HEK293 (cell line): ENCODE data around the gene GPM6B.

Experiments
- CTCF ChIA-PET: fragments of 350-600 bp; formaldehyde crosslinking; extraction: SDS; loops from one replicate; lab custom pipeline; 2021; ENCODE audit warnings: antibody characterized with exemption; lab: Yijun Ruan, JAX
- POLR2A ChIA-PET: fragments of 300-600 bp; formaldehyde crosslinking; extraction: SDS; loops from one replicate; lab custom pipeline; 2020; ENCODE audit warnings: antibody characterized with exemption, inconsistent platforms; lab: Yijun Ruan, JAX
- H3K27ac ChIP-seq: fragments of 200-500 bp; sonication (Bioruptor generic); 2 replicates; pipeline ENCODE4 v1.5.1; 2014; ENCODE audit warnings: low read depth, low read length, control low read depth, inconsistent platforms; ENCODE audit errors: extremely low read depth
- H3K36me3 ChIP-seq, 2 experiments: fragments of 200-500 bp in 1 of 2; sonication (Bioruptor generic) in 1 of 2; 1 replicate in 1 of 2; 2 replicates in 1 of 2; pipeline ENCODE4 v1.5.1; 2014 to 2017; ENCODE audit warnings: inconsistent platforms in 2 of 2, low read length in 2 of 2; ENCODE audit not compliant: control insufficient read depth in 2 of 2, insufficient read depth in 1 of 2
- H3K4me1 ChIP-seq: fragments of 200-500 bp; sonication (Bioruptor generic); 2 replicates; pipeline ENCODE4 v1.5.1; 2014; ENCODE audit warnings: mild to moderate bottlenecking, low read length, inconsistent platforms; ENCODE audit not compliant: control insufficient read depth, insufficient read depth
- H3K4me3 ChIP-seq: 2 replicates; pipeline ENCODE4 v1.5.1; 2011; ENCODE audit warnings: low read depth, mild to moderate bottlenecking, control low read depth, low read length, moderate library complexity
- H3K9me3 ChIP-seq: fragments of 200-500 bp; sonication (Bioruptor generic); 2 replicates; pipeline ENCODE4 v1.5.1; 2014; ENCODE audit warnings: low read depth, low read length, inconsistent platforms; ENCODE audit not compliant: control insufficient read depth, insufficient read depth
- IKZF3 ChIP-seq: fragments of 450-650 bp; IDR thresholded peaks from 2 replicates; pipeline ENCODE4 v1.5.0; 2018; ENCODE audit warnings: missing biosample characterization, mild to moderate bottlenecking, missing genetic modification characterization, moderate library complexity
- TCF7L2 ChIP-seq: IDR thresholded peaks from 2 replicates; pipeline ENCODE4 v1.6.1; 2011; ENCODE audit warnings: low read depth, mild to moderate bottlenecking, inconsistent platforms, low read length, moderate library complexity, borderline replicate concordance
- ZNF112 ChIP-seq: fragments of 450-650 bp; formaldehyde crosslinking; IDR thresholded peaks from 2 replicates; pipeline ENCODE4 v1.5.0; 2017; ENCODE audit warnings: missing biosample characterization, missing genetic modification characterization
- ZNF214 ChIP-seq: fragments of 450-650 bp; formaldehyde crosslinking; IDR thresholded peaks from 2 replicates; pipeline ENCODE4 v1.5.1; 2017; ENCODE audit warnings: missing biosample characterization, mild to moderate bottlenecking, missing genetic modification characterization, borderline replicate concordance
- ZNF223 ChIP-seq: fragments of 450-650 bp; formaldehyde crosslinking; IDR thresholded peaks from 2 replicates; pipeline ENCODE4 v1.5.1; 2016; ENCODE audit warnings: missing biosample characterization, missing genetic modification characterization
- ZNF354C ChIP-seq: fragments of 450-650 bp; formaldehyde crosslinking; IDR thresholded peaks from 2 replicates; pipeline ENCODE4 v1.5.1; 2016; ENCODE audit warnings: missing biosample characterization, missing genetic modification characterization, low read depth, borderline replicate concordance
- ZNF416 ChIP-seq: fragments of 450-650 bp; formaldehyde crosslinking; IDR thresholded peaks from 2 replicates; pipeline ENCODE4 v1.5.1; 2016; ENCODE audit warnings: missing biosample characterization, missing genetic modification characterization
- ZNF473 ChIP-seq: fragments of 450-650 bp; formaldehyde crosslinking; IDR thresholded peaks from 2 replicates; pipeline ENCODE4 v1.5.1; 2017; ENCODE audit warnings: missing biosample characterization, missing genetic modification characterization
- ZNF549 ChIP-seq: fragments of 450-650 bp; IDR thresholded peaks from 2 replicates; pipeline ENCODE4 v1.5.1; 2018; ENCODE audit warnings: missing biosample characterization, missing genetic modification characterization, mild to moderate bottlenecking, inconsistent platforms, moderate library complexity
- ZNF560 ChIP-seq: fragments of 450-650 bp; formaldehyde crosslinking; IDR thresholded peaks from 2 replicates; pipeline ENCODE4 v1.5.1; 2017; ENCODE audit warnings: missing biosample characterization, missing genetic modification characterization, borderline replicate concordance
- ZNF561 ChIP-seq: fragments of 450-650 bp; IDR thresholded peaks from 2 replicates; pipeline ENCODE4 v1.5.1; 2018; ENCODE audit warnings: missing biosample characterization, missing genetic modification characterization, borderline replicate concordance
- TF ChIP-seq, protein P1 (sequence below): fragments of 450-650 bp; formaldehyde crosslinking; IDR thresholded peaks from 2 replicates; pipeline ENCODE4 v1.5.1; 2016; ENCODE audit warnings: missing biosample characterization, missing genetic modification characterization
- TF ChIP-seq, protein P2 (sequence below): fragments of 450-650 bp; formaldehyde crosslinking; IDR thresholded peaks from 2 replicates; pipeline ENCODE4 v1.5.1; 2016; ENCODE audit warnings: missing biosample characterization, missing genetic modification characterization
- TF ChIP-seq, protein P3 (sequence below): fragments of 450-650 bp; formaldehyde crosslinking; IDR thresholded peaks from 2 replicates; pipeline ENCODE4 v1.5.1; 2016; ENCODE audit warnings: missing biosample characterization, missing genetic modification characterization
- TF ChIP-seq, protein P4 (sequence below): fragments of 450-650 bp; formaldehyde crosslinking; IDR thresholded peaks from 2 replicates; pipeline ENCODE4 v1.5.1; 2016; ENCODE audit warnings: missing biosample characterization, missing genetic modification characterization

The GPM6B gene

GRCh38 chrX:13759152-13759718, 57.7 kb downstream of the GPM6B start:
- no peaks in the 10 kb centered on the region for H3K9me3 ChIP-seq
- ChIA-PET CTCF (interaction anchor here (1.2 to 2.6 kb wide), 2 partner anchors 10 to 20 kb away, joined by 3 to 14 read pairs; no protein-coding TSS in a partner anchor), POLR2A (interaction anchor here (1.0 kb wide), 1 partner anchor 8 kb away, joined by 3 read pairs; no protein-coding TSS in a partner anchor)
- H3K27ac ChIP-seq = no peak overlapping the region
- no peaks in the 10 kb centered on the region for H3K4me1 ChIP-seq
- H3K4me3 ChIP-seq = no peak overlapping the region
- TF ChIP-seq, protein P1, sequence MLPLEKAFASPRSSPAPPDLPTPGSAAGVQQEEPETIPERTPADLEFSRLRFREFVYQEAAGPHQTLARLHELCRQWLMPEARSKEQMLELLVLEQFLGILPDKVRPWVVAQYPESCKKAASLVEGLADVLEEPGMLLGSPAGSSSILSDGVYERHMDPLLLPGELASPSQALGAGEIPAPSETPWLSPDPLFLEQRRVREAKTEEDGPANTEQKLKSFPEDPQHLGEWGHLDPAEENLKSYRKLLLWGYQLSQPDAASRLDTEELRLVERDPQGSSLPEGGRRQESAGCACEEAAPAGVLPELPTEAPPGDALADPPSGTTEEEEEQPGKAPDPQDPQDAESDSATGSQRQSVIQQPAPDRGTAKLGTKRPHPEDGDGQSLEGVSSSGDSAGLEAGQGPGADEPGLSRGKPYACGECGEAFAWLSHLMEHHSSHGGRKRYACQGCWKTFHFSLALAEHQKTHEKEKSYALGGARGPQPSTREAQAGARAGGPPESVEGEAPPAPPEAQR (tag by site-specific recombination) = no peak
- no peak for TF ChIP-seq ZNF561
- TF ChIP-seq, protein P2, sequence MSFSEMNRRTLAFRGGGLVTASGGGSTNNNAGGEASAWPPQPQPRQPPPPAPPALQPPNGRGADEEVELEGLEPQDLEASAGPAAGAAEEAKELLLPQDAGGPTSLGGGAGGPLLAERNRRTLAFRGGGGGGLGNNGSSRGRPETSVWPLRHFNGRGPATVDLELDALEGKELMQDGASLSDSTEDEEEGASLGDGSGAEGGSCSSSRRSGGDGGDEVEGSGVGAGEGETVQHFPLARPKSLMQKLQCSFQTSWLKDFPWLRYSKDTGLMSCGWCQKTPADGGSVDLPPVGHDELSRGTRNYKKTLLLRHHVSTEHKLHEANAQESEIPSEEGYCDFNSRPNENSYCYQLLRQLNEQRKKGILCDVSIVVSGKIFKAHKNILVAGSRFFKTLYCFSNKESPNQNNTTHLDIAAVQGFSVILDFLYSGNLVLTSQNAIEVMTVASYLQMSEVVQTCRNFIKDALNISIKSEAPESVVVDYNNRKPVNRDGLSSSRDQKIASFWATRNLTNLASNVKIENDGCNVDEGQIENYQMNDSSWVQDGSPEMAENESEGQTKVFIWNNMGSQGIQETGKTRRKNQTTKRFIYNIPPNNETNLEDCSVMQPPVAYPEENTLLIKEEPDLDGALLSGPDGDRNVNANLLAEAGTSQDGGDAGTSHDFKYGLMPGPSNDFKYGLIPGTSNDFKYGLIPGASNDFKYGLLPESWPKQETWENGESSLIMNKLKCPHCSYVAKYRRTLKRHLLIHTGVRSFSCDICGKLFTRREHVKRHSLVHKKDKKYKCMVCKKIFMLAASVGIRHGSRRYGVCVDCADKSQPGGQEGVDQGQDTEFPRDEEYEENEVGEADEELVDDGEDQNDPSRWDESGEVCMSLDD (tag by site-specific recombination) = no peak
- TF ChIP-seq, protein P3, sequence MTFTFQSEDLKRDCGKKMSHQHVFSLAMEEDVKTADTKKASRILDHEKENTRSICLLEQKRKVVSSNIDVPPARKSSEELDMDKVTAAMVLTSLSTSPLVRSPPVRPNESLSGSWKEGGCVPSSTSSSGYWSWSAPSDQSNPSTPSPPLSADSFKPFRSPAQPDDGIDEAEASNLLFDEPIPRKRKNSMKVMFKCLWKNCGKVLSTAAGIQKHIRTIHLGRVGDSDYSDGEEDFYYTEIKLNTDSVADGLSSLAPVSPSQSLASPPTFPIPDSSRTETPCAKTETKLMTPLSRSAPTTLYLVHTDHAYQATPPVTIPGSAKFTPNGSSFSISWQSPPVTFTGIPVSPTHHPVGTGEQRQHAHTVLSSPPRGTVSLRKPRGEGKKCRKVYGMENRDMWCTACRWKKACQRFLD = no peak
- no peak for TF ChIP-seq TCF7L2
- TF ChIP-seq ZNF416 (tag by site-specific recombination) = no peak
- no peak for TF ChIP-seq ZNF354C (tag by site-specific recombination)
- no peak for TF ChIP-seq ZNF549 (tag by site-specific recombination)
- peaks cover 80 to 92% of the 10 kb centered on the region in 2 experiments for H3K36me3 ChIP-seq

- ChIA-PET CTCF (interaction anchor here (1.2 to 1.8 kb wide), 2 partner anchors 10 to 21 kb away, joined by 5 to 7 read pairs; partner anchors contain the start of genes OFD1 and TRAPPC2), POLR2A (no interaction called here)
- Histone ChIP-seq H3K9me3 (no peaks in the 10 kb centered on the region), H3K4me1 (no peaks in the 10 kb centered on the region), H3K4me3 (no peak overlapping the region), H3K27ac (no peak overlapping the region)
- no peak for TF ChIP-seq IKZF3 (tag by site-specific recombination)
- no peak for TF ChIP-seq ZNF473 (tag by site-specific recombination)
- TF ChIP-seq, protein P4, sequence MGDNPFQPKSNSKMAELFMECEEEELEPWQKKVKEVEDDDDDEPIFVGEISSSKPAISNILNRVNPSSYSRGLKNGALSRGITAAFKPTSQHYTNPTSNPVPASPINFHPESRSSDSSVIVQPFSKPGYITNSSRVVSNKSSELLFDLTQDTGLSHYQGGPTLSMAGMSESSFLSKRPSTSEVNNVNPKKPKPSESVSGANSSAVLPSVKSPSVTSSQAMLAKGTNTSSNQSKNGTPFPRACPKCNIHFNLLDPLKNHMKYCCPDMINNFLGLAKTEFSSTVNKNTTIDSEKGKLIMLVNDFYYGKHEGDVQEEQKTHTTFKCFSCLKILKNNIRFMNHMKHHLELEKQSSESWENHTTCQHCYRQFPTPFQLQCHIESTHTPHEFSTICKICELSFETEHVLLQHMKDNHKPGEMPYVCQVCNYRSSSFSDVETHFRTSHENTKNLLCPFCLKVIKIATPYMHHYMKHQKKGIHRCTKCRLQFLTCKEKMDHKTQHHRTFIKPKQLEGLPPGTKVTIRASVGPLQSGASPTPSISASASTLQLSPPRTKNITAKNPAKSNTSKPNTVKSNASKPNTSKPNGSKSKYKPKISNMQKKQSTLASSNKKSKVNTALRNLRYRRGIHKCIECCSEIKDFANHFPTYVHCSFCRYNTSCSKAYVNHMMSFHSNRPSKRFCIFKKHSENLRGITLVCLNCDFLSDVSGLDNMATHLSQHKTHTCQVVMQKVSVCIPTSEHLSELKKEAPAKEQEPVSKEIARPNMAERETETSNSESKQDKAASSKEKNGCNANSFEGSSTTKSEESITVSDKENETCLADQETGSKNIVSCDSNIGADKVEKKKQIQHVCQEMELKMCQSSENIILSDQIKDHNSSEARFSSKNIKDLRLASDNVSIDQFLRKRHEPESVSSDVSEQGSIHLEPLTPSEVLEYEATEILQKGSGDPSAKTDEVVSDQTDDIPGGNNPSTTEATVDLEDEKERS (tag by site-specific recombination) = no peak
- TF ChIP-seq ZNF560 (tag by site-specific recombination) = no peak
- TF ChIP-seq ZNF214 (tag by site-specific recombination) = no peak
- no peak for TF ChIP-seq ZNF112 (tag by site-specific recombination)
- TF ChIP-seq ZNF223 (tag by site-specific recombination) = no peak
- TF ChIP-seq, all 188 proteins: peak for 0
- H3K36me3 ChIP-seq = peaks cover 83% of the 10 kb centered on the region in 2 experiments
Observed at GRCh38 chrX:13756381-13756780, 60.5 kb downstream of the GPM6B start.
